Colonic mucosa (tissue), 4 donors: ENCODE data around the gene GBGT1. TPM values are rescaled to one million over a fixed set of nuclear protein-coding genes. Genes with fewer than 3 reads are reported as not detected.

Experiments used
- DNase-seq: peaks from one replicate; pipeline ENCODE4 v3.0.0-alpha.2; 2020
- H3K27ac ChIP-seq: fragments of 200-600 bp; one replicate; pipeline ENCODE4 v1.8.0; 2021
- H3K27me3 ChIP-seq: fragments of 200-600 bp; one replicate; pipeline ENCODE4 v1.8.0; 2021
- H3K36me3 ChIP-seq: fragments of 200-600 bp; one replicate; pipeline ENCODE4 v1.8.0; 2021
- H3K4me1 ChIP-seq: fragments of 200-600 bp; one replicate; pipeline ENCODE4 v1.8.0; 2021; ENCODE audit warnings: mild to moderate bottlenecking
- H3K4me3 ChIP-seq: fragments of 200-600 bp; one replicate; pipeline ENCODE4 v1.8.0; 2021
- H3K9ac ChIP-seq, 2 donors: one replicate each; pipeline ENCODE4 v1.7.0; 2013; ENCODE audit warnings: control low read depth in 2 of 2, low read depth in 2 of 2, low read length in 2 of 2
- H3K9me3 ChIP-seq: fragments of 200-600 bp; one replicate; pipeline ENCODE4 v1.8.0; 2021
- CTCF ChIP-seq: fragments of 200-600 bp; IDR thresholded peaks from one replicate; pipeline ENCODE4 v1.8.0; 2022; ENCODE audit warnings: antibody characterized with exemption, mild to moderate bottlenecking
- intact Hi-C: fragments of 100-400 bp; cut with DNase I; formaldehyde crosslinking; loops from one replicate; pipeline ENCODE4 v1.14.1; 2022
- total RNA-seq, 2 donors: library from RNA; stranded (reverse); fragmentation: NEBNext Ultra II Directional in 1 of 2; extraction: Animal tissue kit (Norgen Biotek cat#: 25700) in 1 of 2; gene quantifications; one replicate each; pipeline ENCODE4 v1.2.1, GENCODE V29; 2021
- donor health status: healthy.
- donor health status: DM: no; HTN: no; CAD: no.
- donor health status: DM: no; HTN: no; CAD: no.

The GBGT1 gene
- total RNA-seq, 2 donors from 2014 or later = 4.6 to 4.8 TPM

GRCh38 chr9:133167096-133167730 is 3.5 kb upstream of the GBGT1 start:
- peak; percentile 7 for DNase-seq

GRCh38 chr9:133166392-133166791 is 2.7 kb upstream of the GBGT1 start:
- DNase-seq = peak; percentile 16
- Histone ChIP-seq H3K9me3 (no peaks in the 10 kb centered on the region), H3K9ac (no peak overlapping the region), H3K4me1 (peaks cover 3% of the 10 kb centered on the region), H3K36me3 (no peaks in the 10 kb centered on the region), H3K4me3 (no peak overlapping the region), H3K27ac (no peak overlapping the region), H3K27me3 (no peaks in the 10 kb centered on the region)
- no peak for TF ChIP-seq CTCF
- intact Hi-C loops = no loop called here

More at GRCh38 chr9:133167096-133167730, 3.5 kb upstream of the GBGT1 start:
- H3K27me3 ChIP-seq = no peaks in the 10 kb centered on the region
- no peaks in the 10 kb centered on the region for H3K9me3 ChIP-seq
- intact Hi-C loops = no loop called here
- no peak overlapping the region for H3K4me3 ChIP-seq
- peaks cover 3% of the 10 kb centered on the region for H3K4me1 ChIP-seq
- TF ChIP-seq CTCF = no peak
- no peaks in the 10 kb centered on the region for H3K36me3 ChIP-seq
- no peak overlapping the region for H3K9ac ChIP-seq
- H3K27ac ChIP-seq = no peak overlapping the region

- intact Hi-C loops = no loop called here
These were observed 1.7 kb upstream of the GBGT1 start for GRCh38 chr9:133165452-133165730.

GRCh38 chr9:133164191-133164590 is 477 bp upstream of the GBGT1 start:
- peak overlapping the region; percentile 55 for H3K4me3 ChIP-seq
- intact Hi-C loops = no loop called here
- H3K27me3 ChIP-seq = no peaks in the 10 kb centered on the region
- TF ChIP-seq CTCF = no peak
- no peaks in the 10 kb centered on the region for H3K36me3 ChIP-seq
- no peak overlapping the region for H3K27ac ChIP-seq
- no peaks in the 10 kb centered on the region for H3K9me3 ChIP-seq
- no peak for DNase-seq
- H3K9ac ChIP-seq = peak overlapping the region; percentile 63 to 77
- H3K4me1 ChIP-seq = peaks cover 3% of the 10 kb centered on the region

More at GRCh38 chr9:133165452-133165730, 1.7 kb upstream of the GBGT1 start:
- no peak for DNase-seq
- no peak overlapping the region for H3K27ac ChIP-seq
- no peaks in the 10 kb centered on the region for H3K36me3 ChIP-seq
- no peak for TF ChIP-seq CTCF
- H3K9ac ChIP-seq = no peak overlapping the region
- H3K4me1 ChIP-seq = peaks cover 3% of the 10 kb centered on the region
- no peak overlapping the region for H3K4me3 ChIP-seq
- H3K27me3 ChIP-seq = no peaks in the 10 kb centered on the region
- no peaks in the 10 kb centered on the region for H3K9me3 ChIP-seq

GRCh38 chr9:133162861-133163503 is 732 bp downstream of the GBGT1 start:
- no peaks in the 10 kb centered on the region for H3K9me3 ChIP-seq
- no peaks in the 10 kb centered on the region for H3K36me3 ChIP-seq
- peak overlapping the region; percentile 16 for H3K27ac ChIP-seq
- peak; percentile 21 for DNase-seq
- peak overlapping the region; percentile 55 for H3K4me3 ChIP-seq
- peak overlapping the region; percentile 63 to 77 for H3K9ac ChIP-seq
- TF ChIP-seq CTCF = no peak
- H3K27me3 ChIP-seq = no peaks in the 10 kb centered on the region
- peaks cover 3% of the 10 kb centered on the region for H3K4me1 ChIP-seq
- intact Hi-C loops = no loop called here
